GM12864 (cell line): ENCODE data around the gene SETD6.

Experiments used
- DNase-seq: peaks from one replicate; pipeline ENCODE4 v3.0.0-alpha.2; 2011; ENCODE audit warnings: low read depth
- H3K4me3 ChIP-seq: 2 replicates; pipeline ENCODE4 v1.5.1; 2011; ENCODE audit warnings: mild to moderate bottlenecking, low read depth, low read length, control low read depth
- CTCF ChIP-seq: IDR thresholded peaks from 2 replicates; pipeline ENCODE4 v1.5.1; 2011; ENCODE audit warnings: low read depth, mild to moderate bottlenecking, moderate library complexity, low read length, control low read depth, inconsistent platforms; ENCODE audit errors: missing control alignments

The SETD6 gene

GRCh38 chr16:58493756-58494431 is 21.4 kb upstream of the SETD6 start:
- no peak for DNase-seq
- no peak for TF ChIP-seq CTCF

GRCh38 chr16:58494981-58495520 is 20.3 kb upstream of the SETD6 start:
- H3K4me3 ChIP-seq, result no peak overlapping the region
- peak; percentile 56 for DNase-seq
- peak; percentile 64 for TF ChIP-seq CTCF

More at GRCh38 chr16:58493756-58494431, 21.4 kb upstream of the SETD6 start:
- H3K4me3 ChIP-seq, result no peak overlapping the region

- DNase-seq, result no peak
- TF ChIP-seq CTCF, result no peak
Observed at GRCh38 chr16:58495521-58496331, 19.6 kb upstream of the SETD6 start.

GRCh38 chr16:58497468-58497867 is 17.8 kb upstream of the SETD6 start:
- no peak for DNase-seq
- H3K4me3 ChIP-seq, result no peak overlapping the region
- TF ChIP-seq CTCF, result no peak

More at GRCh38 chr16:58495521-58496331, 19.6 kb upstream of the SETD6 start:
- no peak overlapping the region for H3K4me3 ChIP-seq

GRCh38 chr16:58497935-58498334 is 17.4 kb upstream of the SETD6 start:
- H3K4me3 ChIP-seq, result no peak overlapping the region
- DNase-seq, result no peak
- no peak for TF ChIP-seq CTCF

- TF ChIP-seq CTCF, result no peak
Observed at GRCh38 chr16:58498341-58499091, 16.8 kb upstream of the SETD6 start.

More at GRCh38 chr16:58498341-58499091, 16.8 kb upstream of the SETD6 start:
- no peak overlapping the region for H3K4me3 ChIP-seq
- DNase-seq, result no peak
